Lower leg skin (tissue), 4 donors: ENCODE measurements around the gene VRK3. TPM values are rescaled to one million over a fixed set of nuclear protein-coding genes. Genes with fewer than 3 reads are reported as not detected.

Experiments
- DNase-seq, 2 donors: peaks; one replicate each; pipeline ENCODE4 v3.0.0-alpha.2; 2019; ENCODE audit warnings: low spot score in 2 of 2
- H3K4me3 ChIP-seq: fragments of 200-600 bp; sonication (generic); 2 replicates; pipeline ENCODE4 v1.5.1; 2017; ENCODE audit warnings: mild to moderate bottlenecking, low read depth; ENCODE audit not compliant: poor library complexity, severe bottlenecking
- POLR2A ChIP-seq, 2 donors: fragments of 450-650 bp; IDR thresholded peaks; one replicate each; pipeline ENCODE4 v1.6.1; 2016 to 2017; ENCODE audit warnings: antibody characterized with exemption in 2 of 2, mild to moderate bottlenecking in 1 of 2, moderate library complexity in 1 of 2
- WGBS, 2 donors: methylation state at CpG; one replicate each; pipeline ENCODE4 v1.1.5; 2018; 5-methylcytosine and 5-hydroxymethylcytosine counted together
- intact Hi-C: fragments of 100-400 bp; cut with DNase I; formaldehyde crosslinking; loops from one replicate; pipeline ENCODE4 v1.15.0; 2023; ENCODE audit warnings: low total_unique reads
- total RNA-seq, 4 donors: library from RNA; depleted of rRNA; stranded (reverse); fragments of >200 nt; gene quantifications; one replicate each; pipeline ENCODE4 v1.1.0, GENCODE V29; 2016
- TF ChIP-seq, protein P1 (sequence below), 3 donors: fragments of 450-650 bp; IDR thresholded peaks; one replicate each; pipeline ENCODE4 v1.5.1; 2016; ENCODE audit warnings: antibody characterized with exemption in 3 of 3, mild to moderate bottlenecking in 3 of 3, moderate library complexity in 2 of 3

The VRK3 gene
- total RNA-seq, 4 donors from 2014 or later, result 16.6 to 56.4 (median 29.7) TPM

DNA sequence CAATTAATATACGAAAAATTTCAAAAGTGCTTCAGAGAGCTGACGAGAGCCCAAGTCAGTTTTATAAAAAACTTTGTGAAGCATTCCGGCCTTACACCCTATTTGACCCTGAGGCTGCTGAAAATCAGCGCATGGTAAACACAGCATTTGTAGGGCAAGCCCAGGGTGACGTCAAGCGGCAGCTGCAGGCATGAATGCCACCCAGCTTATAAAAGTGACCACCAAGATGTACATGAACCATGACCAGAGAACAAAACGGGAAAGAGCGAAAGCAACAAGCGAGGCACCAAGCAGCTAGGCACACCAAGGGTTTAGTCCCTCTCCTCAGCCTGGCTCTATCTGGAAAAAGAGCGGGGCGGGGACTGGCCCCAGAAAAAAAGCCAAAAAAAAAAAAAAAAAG lies 70.2 kb downstream of the VRK3 start:
- WGBS, 2 donors, result 71 to 79% methylated on average over 11 of the region's 11 CpGs
- intact Hi-C loops, result no loop called here
- H3K4me3 ChIP-seq, result no peak overlapping the region
- TF ChIP-seq, protein P1, sequence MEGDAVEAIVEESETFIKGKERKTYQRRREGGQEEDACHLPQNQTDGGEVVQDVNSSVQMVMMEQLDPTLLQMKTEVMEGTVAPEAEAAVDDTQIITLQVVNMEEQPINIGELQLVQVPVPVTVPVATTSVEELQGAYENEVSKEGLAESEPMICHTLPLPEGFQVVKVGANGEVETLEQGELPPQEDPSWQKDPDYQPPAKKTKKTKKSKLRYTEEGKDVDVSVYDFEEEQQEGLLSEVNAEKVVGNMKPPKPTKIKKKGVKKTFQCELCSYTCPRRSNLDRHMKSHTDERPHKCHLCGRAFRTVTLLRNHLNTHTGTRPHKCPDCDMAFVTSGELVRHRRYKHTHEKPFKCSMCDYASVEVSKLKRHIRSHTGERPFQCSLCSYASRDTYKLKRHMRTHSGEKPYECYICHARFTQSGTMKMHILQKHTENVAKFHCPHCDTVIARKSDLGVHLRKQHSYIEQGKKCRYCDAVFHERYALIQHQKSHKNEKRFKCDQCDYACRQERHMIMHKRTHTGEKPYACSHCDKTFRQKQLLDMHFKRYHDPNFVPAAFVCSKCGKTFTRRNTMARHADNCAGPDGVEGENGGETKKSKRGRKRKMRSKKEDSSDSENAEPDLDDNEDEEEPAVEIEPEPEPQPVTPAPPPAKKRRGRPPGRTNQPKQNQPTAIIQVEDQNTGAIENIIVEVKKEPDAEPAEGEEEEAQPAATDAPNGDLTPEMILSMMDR (IDR thresholded peaks at IDR 0.05), result no peak
- no peak for TF ChIP-seq POLR2A (IDR thresholded peaks at IDR 0.05)
- DNase-seq, result no peak

DNA sequence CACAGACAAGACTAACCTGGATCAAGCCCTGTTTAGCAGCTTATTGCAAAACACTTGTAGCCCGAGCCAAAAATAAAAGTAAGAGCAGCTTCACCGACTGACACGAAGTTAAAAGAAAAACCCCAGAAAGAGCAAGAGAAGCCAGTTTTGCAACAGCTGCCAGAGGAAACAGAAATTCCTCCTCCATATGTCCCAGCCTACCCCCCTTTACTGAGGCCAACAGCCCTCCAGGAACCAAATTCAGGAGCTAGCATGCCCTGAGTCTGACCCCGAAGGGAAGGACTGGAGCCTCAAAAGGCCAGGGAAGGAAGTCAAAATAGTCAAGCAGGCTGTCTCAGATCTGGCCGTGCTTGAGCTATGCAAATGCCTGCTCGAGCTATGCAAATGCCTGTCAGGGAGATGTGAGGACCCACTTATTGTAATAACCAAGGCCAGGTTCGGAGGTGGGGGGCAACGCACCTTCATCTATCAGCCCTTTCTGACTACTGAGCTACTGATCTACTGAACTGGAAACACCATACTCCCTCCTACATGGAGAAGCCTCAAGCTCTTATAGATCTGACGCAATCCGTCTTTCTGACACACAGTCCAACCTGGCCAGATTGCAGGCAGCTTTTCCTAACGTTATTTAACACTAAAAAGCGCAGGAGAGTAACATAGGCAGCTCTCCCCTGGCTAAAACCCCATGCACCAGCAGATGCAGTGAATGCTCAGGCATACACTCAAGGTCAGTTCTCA lies 70.9 kb downstream of the VRK3 start:
- H3K4me3 ChIP-seq, result no peak overlapping the region
- no peak for DNase-seq
- WGBS, 2 donors, result 18 to 24% methylated on average over 12 of the region's 12 CpGs

DNA sequence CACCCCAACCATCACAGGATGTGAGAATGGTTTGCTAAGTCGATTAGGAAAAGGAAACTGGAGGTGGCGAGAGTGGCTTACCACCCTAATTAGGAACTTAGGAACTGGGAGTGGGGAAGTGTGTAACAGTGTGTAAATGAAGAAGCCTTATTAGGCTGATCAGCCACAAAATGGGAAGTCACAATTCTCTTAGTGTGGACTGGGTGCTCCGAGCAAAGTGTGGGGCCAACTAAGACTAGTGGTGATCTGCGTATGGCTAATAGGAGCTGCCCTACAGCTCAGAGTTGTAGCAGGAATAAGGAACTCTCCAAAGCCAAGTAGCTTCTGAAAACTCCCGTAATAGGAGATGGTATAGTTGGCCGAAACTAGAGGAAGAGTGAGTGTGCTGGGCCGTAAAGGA lies 71.8 kb downstream of the VRK3 start:
- no peak for TF ChIP-seq POLR2A (IDR thresholded peaks at IDR 0.05)
- TF ChIP-seq, protein P1 (IDR thresholded peaks at IDR 0.05), result no peak
- no peak for DNase-seq
- intact Hi-C loops, result no loop called here
- H3K4me3 ChIP-seq, result no peak overlapping the region
- WGBS, 2 donors, result 62 to 67% methylated on average over 7 of the region's 7 CpGs

More for the DNA sequence above, 70.9 kb downstream of the VRK3 start:
- intact Hi-C loops, result no loop called here
- TF ChIP-seq, protein P1 (IDR thresholded peaks at IDR 0.05), result no peak
- TF ChIP-seq POLR2A (IDR thresholded peaks at IDR 0.05), result no peak

DNA sequence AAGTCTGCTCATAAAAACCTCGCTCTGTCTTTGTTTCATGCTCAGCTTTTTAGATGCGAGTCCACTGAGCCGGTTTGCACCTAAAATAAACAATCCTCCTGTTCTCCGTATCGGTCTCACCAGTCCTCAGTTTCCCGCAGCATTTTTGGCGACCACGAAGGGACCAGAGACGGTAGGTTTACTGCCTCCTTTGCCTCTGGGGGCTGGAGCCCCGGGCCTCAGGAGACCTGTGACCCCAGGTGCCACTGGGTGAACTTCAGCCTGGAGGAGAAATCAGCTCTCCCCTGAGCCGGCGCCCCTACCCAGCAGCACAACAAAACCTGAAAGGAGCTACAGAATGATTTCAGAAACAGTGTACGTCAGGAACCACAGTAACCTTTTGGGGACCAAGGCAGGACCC lies 72.3 kb downstream of the VRK3 start:
- no peak for DNase-seq
- TF ChIP-seq POLR2A (IDR thresholded peaks at IDR 0.05), result no peak
- TF ChIP-seq, protein P1 (IDR thresholded peaks at IDR 0.05), result no peak
- intact Hi-C loops, result no loop called here
- H3K4me3 ChIP-seq, result no peak overlapping the region
- WGBS, 2 donors, result 80 to 81% methylated on average over 13 of the region's 13 CpGs

DNA sequence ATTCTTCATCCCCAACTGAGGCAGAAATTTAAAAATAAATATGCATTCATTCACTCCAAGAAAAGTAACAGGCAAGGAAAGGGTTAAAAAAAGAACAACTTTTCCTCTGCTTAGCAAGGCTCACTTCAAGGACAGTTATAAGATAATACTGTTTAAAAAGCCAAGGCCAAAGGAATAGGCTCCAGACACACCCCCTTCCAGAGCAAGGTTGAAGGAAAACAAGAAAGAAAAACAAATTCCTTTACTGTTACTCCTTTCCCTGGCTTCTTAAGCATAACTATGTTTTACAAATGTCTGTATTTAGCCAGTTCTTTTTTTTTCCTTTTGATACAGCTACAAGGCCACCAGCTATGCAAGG lies 72.7 kb downstream of the VRK3 start:
- intact Hi-C loops, result no loop called here
- TF ChIP-seq, protein P1 (IDR thresholded peaks at IDR 0.05), result no peak
- no peak for TF ChIP-seq POLR2A (IDR thresholded peaks at IDR 0.05)
- H3K4me3 ChIP-seq, result no peak overlapping the region
- no peak for DNase-seq
